ENCODE data around the gene TFR2. TPM values are rescaled to one million over a fixed set of nuclear protein-coding genes. Genes with fewer than 3 reads are reported as not detected.

TFR2 gene
- total and polyA plus RNA-seq, 2 of the 4 experiments (the other 2 are of a cell fraction): 0.18 to 0.50 TPM

DNA sequence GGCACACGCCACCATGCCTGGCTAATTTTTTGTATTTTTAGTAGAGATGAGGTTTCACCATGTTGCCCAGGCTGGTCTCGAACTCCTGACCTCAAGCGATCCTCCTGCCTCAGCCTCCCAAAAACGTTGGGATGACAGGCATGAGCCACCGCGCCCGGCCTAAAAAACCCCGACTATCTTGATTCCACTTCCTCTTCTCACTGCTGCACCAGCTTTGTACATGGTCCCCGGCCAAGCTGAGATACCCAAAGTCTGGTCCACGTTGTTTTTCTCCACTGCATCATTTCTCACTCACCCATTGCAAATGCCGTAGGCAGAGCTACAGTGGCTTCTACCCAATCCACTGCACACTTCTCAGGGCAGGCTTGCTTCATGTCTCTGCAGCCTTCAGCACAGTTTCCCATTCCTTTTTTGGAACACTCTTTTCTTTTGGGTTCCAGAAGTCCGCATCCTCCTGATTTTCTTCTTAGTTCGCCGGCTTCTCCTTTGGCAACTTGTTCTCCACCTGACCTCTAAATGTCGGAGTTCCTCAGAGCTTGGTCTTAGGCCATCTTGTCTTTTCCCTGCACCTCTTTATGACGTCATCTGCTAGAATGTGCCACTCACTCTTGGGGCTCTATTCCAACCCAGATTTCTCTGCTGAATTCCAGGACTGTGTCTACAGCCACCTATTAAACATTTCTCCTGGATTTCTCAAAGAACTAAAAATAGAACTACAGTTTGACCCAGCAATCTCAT lies 26.1 kb upstream of the TFR2 start:
- in situ Hi-C loops (cut with MboI; ENCODE audit: low sequenced_read_pairs) (loop anchor here (5.0 kb wide), 1 partner anchor 100 kb away; no protein-coding TSS in a partner anchor), intact Hi-C loops (cut with micrococcal nuclease) (no loop called here)

More for the DNA sequence above, 26.1 kb upstream of the TFR2 start:
- ATAC-seq (ENCODE audit: low read depth) (no peak), DNase-seq (no peak)
- H3K4me2 ChIP-seq (ENCODE audit: low read depth, low read length): no peak overlapping the region
- ChIA-PET CTCF (no interaction called here), POLR2A (ENCODE audit: unreplicated experiment) (no interaction called here)
- dilution Hi-C loops (cut with HindIII; ENCODE audit: low sequenced_read_pairs, unreplicated experiment): no loop called here
- no peaks in the 10 kb centered on the region for H3K9me3 ChIP-seq (ENCODE audit: control insufficient read depth, insufficient read depth, low read length)
- no peak overlapping the region for H3K4ac ChIP-seq (ENCODE audit: low read depth, low read length)
- H3K9me1 ChIP-seq (ENCODE audit: insufficient read depth, low read length): 0 out of 2 replicates have a peak, but pooled peaks cover 2% of the 10 kb centered on the region
- no peak overlapping the region for H3K27ac ChIP-seq (ENCODE audit: insufficient read depth, low read length)
- H2BK120ac ChIP-seq (ENCODE audit: low read depth, low read length): no peak overlapping the region
- no peak overlapping the region for H2AK5ac ChIP-seq (ENCODE audit: low read depth, low read length)
- no peak overlapping the region for H3K4me3 ChIP-seq (ENCODE audit: insufficient read depth, low read depth, low read length)
- no peak overlapping the region for H2BK15ac ChIP-seq (ENCODE audit: low read depth, low read length)
- BruUV-seq (replicated peaks): no TSS peak
- H3K36me3 ChIP-seq (ENCODE audit: control insufficient read depth, insufficient read depth, low read length): no peaks in the 10 kb centered on the region
- H4K8ac ChIP-seq (ENCODE audit: low read depth in 2 of 2, low read length in 2 of 2): no peak overlapping the region
- H3K4me1 ChIP-seq (ENCODE audit: control insufficient read depth, insufficient read depth, low read length): no peaks in the 10 kb centered on the region
- H4K20me1 ChIP-seq (ENCODE audit: insufficient read depth, low read length): no peaks in the 10 kb centered on the region
- no peak overlapping the region for H3K23ac ChIP-seq (ENCODE audit: low read depth, low read length)
- no peaks in the 10 kb centered on the region; the same call in 1 of the 2 replicates for H3K27me3 ChIP-seq (ENCODE audit: control insufficient read depth, insufficient read depth, low read length)
- H2AK9ac ChIP-seq (replicated peaks; ENCODE audit: low read depth, low read length, poor library complexity): no peak overlapping the region
- no peaks in the 10 kb centered on the region for H3K79me1 ChIP-seq (ENCODE audit: low read depth in 1 of 2, low read length in 2 of 2)
- H4K91ac ChIP-seq (ENCODE audit: insufficient read depth, low read depth, low read length): no peak overlapping the region
- TF ChIP-seq POLR2A (IDR thresholded peaks at IDR 0.05; ENCODE audit: low read depth, low read length) (no peak), BHLHE40 (IDR thresholded peaks at IDR 0.05; ENCODE audit: low read depth, low read length) (no peak), RFX5 (IDR thresholded peaks at IDR 0.05; ENCODE audit: low read depth, low read length) (no peak), MAFK (IDR thresholded peaks at IDR 0.05; ENCODE audit: low read depth, low read length) (no peak), USF2 (IDR thresholded peaks at IDR 0.05; ENCODE audit: low read depth, low read length) (no peak), RCOR1 (IDR thresholded peaks at IDR 0.05; ENCODE audit: insufficient replicate concordance, low read length) (no peak), MAZ (IDR thresholded peaks at IDR 0.05; ENCODE audit: borderline replicate concordance, low read depth, low read length) (no peak), CHD1 (IDR thresholded peaks at IDR 0.05; ENCODE audit: low read depth, low read length) (no peak), CEBPB (IDR thresholded peaks at IDR 0.05; ENCODE audit: low read depth, low read length) (no peak), SMC3 (IDR thresholded peaks at IDR 0.05; ENCODE audit: low read depth, low read length) (no peak), FOS (IDR thresholded peaks at IDR 0.05; ENCODE audit: low read depth, low read length) (no peak), RAD21 (IDR thresholded peaks at IDR 0.05; ENCODE audit: low read length) (no peak), MXI1 (IDR thresholded peaks at IDR 0.05; ENCODE audit: borderline replicate concordance, low read depth, low read length) (no peak)
- TF ChIP-seq, protein P1, sequence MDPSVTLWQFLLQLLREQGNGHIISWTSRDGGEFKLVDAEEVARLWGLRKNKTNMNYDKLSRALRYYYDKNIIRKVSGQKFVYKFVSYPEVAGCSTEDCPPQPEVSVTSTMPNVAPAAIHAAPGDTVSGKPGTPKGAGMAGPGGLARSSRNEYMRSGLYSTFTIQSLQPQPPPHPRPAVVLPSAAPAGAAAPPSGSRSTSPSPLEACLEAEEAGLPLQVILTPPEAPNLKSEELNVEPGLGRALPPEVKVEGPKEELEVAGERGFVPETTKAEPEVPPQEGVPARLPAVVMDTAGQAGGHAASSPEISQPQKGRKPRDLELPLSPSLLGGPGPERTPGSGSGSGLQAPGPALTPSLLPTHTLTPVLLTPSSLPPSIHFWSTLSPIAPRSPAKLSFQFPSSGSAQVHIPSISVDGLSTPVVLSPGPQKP (IDR thresholded peaks at IDR 0.05; ENCODE audit: borderline replicate concordance, low read depth, low read length): no peak
- TF ChIP-seq, protein P2, sequence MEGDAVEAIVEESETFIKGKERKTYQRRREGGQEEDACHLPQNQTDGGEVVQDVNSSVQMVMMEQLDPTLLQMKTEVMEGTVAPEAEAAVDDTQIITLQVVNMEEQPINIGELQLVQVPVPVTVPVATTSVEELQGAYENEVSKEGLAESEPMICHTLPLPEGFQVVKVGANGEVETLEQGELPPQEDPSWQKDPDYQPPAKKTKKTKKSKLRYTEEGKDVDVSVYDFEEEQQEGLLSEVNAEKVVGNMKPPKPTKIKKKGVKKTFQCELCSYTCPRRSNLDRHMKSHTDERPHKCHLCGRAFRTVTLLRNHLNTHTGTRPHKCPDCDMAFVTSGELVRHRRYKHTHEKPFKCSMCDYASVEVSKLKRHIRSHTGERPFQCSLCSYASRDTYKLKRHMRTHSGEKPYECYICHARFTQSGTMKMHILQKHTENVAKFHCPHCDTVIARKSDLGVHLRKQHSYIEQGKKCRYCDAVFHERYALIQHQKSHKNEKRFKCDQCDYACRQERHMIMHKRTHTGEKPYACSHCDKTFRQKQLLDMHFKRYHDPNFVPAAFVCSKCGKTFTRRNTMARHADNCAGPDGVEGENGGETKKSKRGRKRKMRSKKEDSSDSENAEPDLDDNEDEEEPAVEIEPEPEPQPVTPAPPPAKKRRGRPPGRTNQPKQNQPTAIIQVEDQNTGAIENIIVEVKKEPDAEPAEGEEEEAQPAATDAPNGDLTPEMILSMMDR (conservative IDR thresholded peaks at IDR 0.05; ENCODE audit: low read depth, low read length): no peak
- WGBS, 2 experiments (ENCODE audit: extremely low coverage in 2 of 2, insufficient read length in 1 of 2): 77% methylated on average over 14 of the region's 16 CpGs; no CpG with 5 or more reads in 1 of the 2 experiments
- no peak overlapping the region for H3K56ac ChIP-seq (ENCODE audit: extremely low read depth, insufficient read depth, low read length)
- no peak overlapping the region for H3K14ac ChIP-seq (replicated peaks; ENCODE audit: low read depth, low read length)
- H3K9ac ChIP-seq (ENCODE audit: low read depth, low read length): no peak overlapping the region
- H2AFZ ChIP-seq (replicated peaks; ENCODE audit: low read length, poor library complexity): no peak overlapping the region
- no peak overlapping the region for H4K5ac ChIP-seq (ENCODE audit: low read depth, low read length)
- H2BK5ac ChIP-seq (ENCODE audit: low read depth, low read length, poor library complexity, severe bottlenecking): no peak overlapping the region
- H3K18ac ChIP-seq (ENCODE audit: low read depth, low read length): no peak overlapping the region
- no peak overlapping the region for H2BK20ac ChIP-seq (ENCODE audit: low read depth, low read length)

Data from IMR-90 (cell line).